B cell (primary cell): ENCODE measurements around the gene BCL2L13.
A peak's percentile ranks its signal among the peaks of the same experiment; 100 is the strongest.

Experiments
- EZH2 ChIP-seq: IDR thresholded peaks from 2 replicates; pipeline ENCODE4 v1.6.1; 2012; ENCODE audit warnings: borderline replicate concordance, low read depth, mild to moderate bottlenecking, moderate library complexity, low read length; ENCODE audit not compliant: insufficient read depth, poor library complexity, severe bottlenecking
- TF ChIP-seq, protein P1 (sequence below): fragments of 200-600 bp; IDR thresholded peaks from one replicate; pipeline ENCODE4 v1.8.0; 2022; ENCODE audit warnings: antibody characterized with exemption, mild to moderate bottlenecking

- no peak for TF ChIP-seq EZH2
- TF ChIP-seq, protein P1, sequence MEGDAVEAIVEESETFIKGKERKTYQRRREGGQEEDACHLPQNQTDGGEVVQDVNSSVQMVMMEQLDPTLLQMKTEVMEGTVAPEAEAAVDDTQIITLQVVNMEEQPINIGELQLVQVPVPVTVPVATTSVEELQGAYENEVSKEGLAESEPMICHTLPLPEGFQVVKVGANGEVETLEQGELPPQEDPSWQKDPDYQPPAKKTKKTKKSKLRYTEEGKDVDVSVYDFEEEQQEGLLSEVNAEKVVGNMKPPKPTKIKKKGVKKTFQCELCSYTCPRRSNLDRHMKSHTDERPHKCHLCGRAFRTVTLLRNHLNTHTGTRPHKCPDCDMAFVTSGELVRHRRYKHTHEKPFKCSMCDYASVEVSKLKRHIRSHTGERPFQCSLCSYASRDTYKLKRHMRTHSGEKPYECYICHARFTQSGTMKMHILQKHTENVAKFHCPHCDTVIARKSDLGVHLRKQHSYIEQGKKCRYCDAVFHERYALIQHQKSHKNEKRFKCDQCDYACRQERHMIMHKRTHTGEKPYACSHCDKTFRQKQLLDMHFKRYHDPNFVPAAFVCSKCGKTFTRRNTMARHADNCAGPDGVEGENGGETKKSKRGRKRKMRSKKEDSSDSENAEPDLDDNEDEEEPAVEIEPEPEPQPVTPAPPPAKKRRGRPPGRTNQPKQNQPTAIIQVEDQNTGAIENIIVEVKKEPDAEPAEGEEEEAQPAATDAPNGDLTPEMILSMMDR: peak; percentile 75
These were observed 104.0 kb downstream of the BCL2L13 start for GRCh38 chr22:17742527-17742902.
